ENCODE measurements around the gene CACNA1I.

CACNA1I gene

GRCh38 chr22:39536711-39537110, 33.8 kb upstream of the CACNA1I start:
- DNase-seq = no peak

GRCh38 chr22:39537975-39538374, 32.6 kb upstream of the CACNA1I start:
- DNase-seq = no peak

GRCh38 chr22:39543095-39543494, 27.5 kb upstream of the CACNA1I start:
- no peak for DNase-seq

GRCh38 chr22:39545386-39546365, 24.9 kb upstream of the CACNA1I start:
- DNase-seq = peak; percentile 72

- no peak for DNase-seq
Measured at GRCh38 chr22:39546889-39547586, 23.5 kb upstream of the CACNA1I start.

GRCh38 chr22:39547587-39547947, 23.0 kb upstream of the CACNA1I start:
- no peak for DNase-seq

- DNase-seq = no peak
Measured at GRCh38 chr22:39553429-39553828, 17.1 kb upstream of the CACNA1I start.

- no peak for DNase-seq
Measured at GRCh38 chr22:39554151-39554550, 16.4 kb upstream of the CACNA1I start.

- DNase-seq = peak; percentile 51
Measured at GRCh38 chr22:39556970-39557841, 13.3 kb upstream of the CACNA1I start.

GRCh38 chr22:39558254-39558727, 12.3 kb upstream of the CACNA1I start:
- no peak for DNase-seq

GRCh38 chr22:39558950-39559349, 11.6 kb upstream of the CACNA1I start:
- DNase-seq = no peak

GRCh38 chr22:39559456-39560105, 11.0 kb upstream of the CACNA1I start:
- DNase-seq = no peak

- no peak for DNase-seq
Measured at GRCh38 chr22:39560127-39560526, 10.4 kb upstream of the CACNA1I start.

GRCh38 chr22:39562839-39563489, 7.6 kb upstream of the CACNA1I start:
- DNase-seq = no peak

- DNase-seq = no peak
Measured at GRCh38 chr22:39563571-39564428, 6.8 kb upstream of the CACNA1I start.

- DNase-seq = no peak
Measured at GRCh38 chr22:39565414-39565944, 5.1 kb upstream of the CACNA1I start.

- peak; percentile 34 for DNase-seq
Measured at GRCh38 chr22:39567135-39567946, 3.2 kb upstream of the CACNA1I start.

GRCh38 chr22:39568278-39568981, 2.1 kb upstream of the CACNA1I start:
- no peak for DNase-seq

GRCh38 chr22:39569066-39569465, 1.5 kb upstream of the CACNA1I start:
- DNase-seq = no peak
